Gastroesophageal sphincter (tissue), 3 donors: ENCODE results near the gene BIRC7.

Source experiments
- CTCF ChIP-seq, 4 experiments: fragments of 200-600 bp in 2 of 4; fragments of 450-650 bp in 2 of 4; sonication (generic) in 1 of 4; IDR thresholded peaks; one replicate each; pipeline ENCODE4 v1.5.1; 2017 to 2019; ENCODE audit warnings: antibody characterized with exemption in 4 of 4, mild to moderate bottlenecking in 2 of 4, moderate library complexity in 2 of 4
- POLR2A ChIP-seq, 2 donors: fragments of 450-650 bp; IDR thresholded peaks; one replicate each; pipeline ENCODE4 v1.6.1; 2017; ENCODE audit warnings: antibody characterized with exemption in 2 of 2, mild to moderate bottlenecking in 2 of 2, moderate library complexity in 1 of 2
- POLR2AphosphoS5 ChIP-seq: sonication (generic); formaldehyde crosslinking; IDR thresholded peaks from one replicate; pipeline ENCODE4 v1.6.1; 2017; ENCODE audit warnings: antibody characterized with exemption

GRCh38 chr20:63196768-63197470, 38.8 kb upstream of the BIRC7 start:
- no peak for TF ChIP-seq CTCF (IDR thresholded peaks at IDR 0.05)
- TF ChIP-seq POLR2A (IDR thresholded peaks at IDR 0.05), result no peak
- no peak for TF ChIP-seq POLR2AphosphoS5
